Neutrophil (primary cell): ENCODE results near the gene ISM1.

ENCODE experiments used
- H3K27ac ChIP-seq: fragments of 200-600 bp; sonication (generic); 2 replicates; pipeline ENCODE4 v1.5.1; 2016; ENCODE audit warnings: mild to moderate bottlenecking, moderate library complexity
- H3K27me3 ChIP-seq: fragments of 200-600 bp; sonication (generic); 2 replicates; pipeline ENCODE4 v1.6.0; 2016; ENCODE audit warnings: mild to moderate bottlenecking
- H3K36me3 ChIP-seq: fragments of 200-600 bp; sonication (generic); 2 replicates; pipeline ENCODE4 v1.5.1; 2017
- H3K4me1 ChIP-seq, 2 experiments: fragments of 200-600 bp in 1 of 2; sonication (generic) in 1 of 2; 1 replicate in 1 of 2; 2 replicates in 1 of 2; pipeline versions ENCODE4 v1.5.1 to v1.6.1; 2013 to 2016; ENCODE audit warnings: low read depth in 1 of 2, low read length in 1 of 2, mild to moderate bottlenecking in 1 of 2, moderate library complexity in 1 of 2; ENCODE audit not compliant: control insufficient read depth in 1 of 2, insufficient read depth in 1 of 2
- H3K4me3 ChIP-seq, 2 experiments: fragments of 200-600 bp in 1 of 2; sonication (generic) in 1 of 2; 1 replicate in 1 of 2; 2 replicates in 1 of 2; pipeline ENCODE4 v1.5.1; 2013 to 2016; ENCODE audit warnings: low read depth in 1 of 2, low read length in 1 of 2, mild to moderate bottlenecking in 1 of 2, moderate library complexity in 1 of 2
- H3K9me3 ChIP-seq: fragments of 200-600 bp; sonication (generic); 2 replicates; pipeline ENCODE4 v1.5.1; 2016
- TF ChIP-seq, protein P1 (sequence below): fragments of 200-600 bp; sonication (generic); IDR thresholded peaks from 2 replicates; pipeline ENCODE4 v1.5.1; 2016; ENCODE audit warnings: antibody characterized with exemption

The ISM1 gene

DNA sequence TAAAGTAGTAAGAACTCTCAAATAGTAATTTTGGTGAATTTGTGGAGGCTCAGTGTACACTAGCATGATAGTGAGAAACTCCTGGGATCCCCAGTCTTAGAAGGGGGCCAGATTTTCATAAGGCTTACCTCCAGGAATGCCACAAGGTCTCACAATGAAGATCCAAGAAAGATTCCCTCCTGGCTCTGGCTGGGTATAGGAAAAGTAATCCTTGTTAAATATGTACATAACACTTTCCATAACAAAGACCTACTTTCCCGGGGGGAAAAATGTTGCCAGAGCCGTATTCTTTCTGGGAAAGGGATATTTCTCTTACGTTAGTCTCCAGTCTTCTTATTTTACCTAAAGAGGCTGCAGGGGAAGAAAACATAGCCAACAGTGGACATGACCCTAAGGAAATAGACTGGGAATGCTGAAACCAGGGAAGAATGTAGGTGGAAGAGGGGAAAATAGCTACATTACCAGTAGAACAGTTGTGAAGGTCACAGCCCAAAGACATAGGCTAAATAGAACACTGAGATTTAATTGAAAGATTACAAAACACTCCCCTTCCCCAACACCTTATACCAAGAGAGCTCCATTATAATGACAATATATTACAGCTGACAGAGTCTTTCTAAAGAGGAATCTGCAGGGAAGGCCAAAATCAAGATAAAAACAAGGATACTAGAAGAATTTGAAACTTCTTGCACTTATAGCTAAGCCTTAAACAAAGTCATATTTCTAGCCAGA lies 34.9 kb upstream of the ISM1 start:
- Histone ChIP-seq H3K9me3 (no peaks in the 10 kb centered on the region), H3K36me3 (no peaks in the 10 kb centered on the region), H3K27ac (no peak overlapping the region), H3K4me1 (no peaks in the 10 kb centered on the region), H3K4me3 (no peak overlapping the region), H3K27me3 (no peaks in the 10 kb centered on the region)
- TF ChIP-seq, protein P1, sequence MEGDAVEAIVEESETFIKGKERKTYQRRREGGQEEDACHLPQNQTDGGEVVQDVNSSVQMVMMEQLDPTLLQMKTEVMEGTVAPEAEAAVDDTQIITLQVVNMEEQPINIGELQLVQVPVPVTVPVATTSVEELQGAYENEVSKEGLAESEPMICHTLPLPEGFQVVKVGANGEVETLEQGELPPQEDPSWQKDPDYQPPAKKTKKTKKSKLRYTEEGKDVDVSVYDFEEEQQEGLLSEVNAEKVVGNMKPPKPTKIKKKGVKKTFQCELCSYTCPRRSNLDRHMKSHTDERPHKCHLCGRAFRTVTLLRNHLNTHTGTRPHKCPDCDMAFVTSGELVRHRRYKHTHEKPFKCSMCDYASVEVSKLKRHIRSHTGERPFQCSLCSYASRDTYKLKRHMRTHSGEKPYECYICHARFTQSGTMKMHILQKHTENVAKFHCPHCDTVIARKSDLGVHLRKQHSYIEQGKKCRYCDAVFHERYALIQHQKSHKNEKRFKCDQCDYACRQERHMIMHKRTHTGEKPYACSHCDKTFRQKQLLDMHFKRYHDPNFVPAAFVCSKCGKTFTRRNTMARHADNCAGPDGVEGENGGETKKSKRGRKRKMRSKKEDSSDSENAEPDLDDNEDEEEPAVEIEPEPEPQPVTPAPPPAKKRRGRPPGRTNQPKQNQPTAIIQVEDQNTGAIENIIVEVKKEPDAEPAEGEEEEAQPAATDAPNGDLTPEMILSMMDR: no peak

DNA sequence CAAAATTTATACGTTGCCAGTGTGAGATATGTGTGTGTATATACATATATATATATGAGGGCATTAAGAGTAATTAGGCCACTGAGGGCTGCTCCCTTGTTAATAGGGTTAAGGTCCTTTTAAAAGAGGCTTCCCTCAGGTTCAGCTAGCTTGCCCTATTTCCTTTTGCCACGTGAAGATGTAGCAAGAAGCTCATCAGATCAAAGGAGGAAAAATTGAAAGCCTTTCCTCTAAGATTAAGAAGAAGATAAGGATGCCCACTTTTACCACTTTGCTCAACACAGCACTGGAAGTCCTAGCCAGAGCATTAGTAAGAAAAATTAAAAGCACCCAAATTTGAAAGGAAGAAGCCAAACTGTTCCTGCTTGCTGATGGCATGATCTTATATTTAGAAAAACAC lies 33.2 kb upstream of the ISM1 start:
- H3K9me3 ChIP-seq: no peaks in the 10 kb centered on the region
- no peak overlapping the region for H3K4me3 ChIP-seq
- no peaks in the 10 kb centered on the region for H3K4me1 ChIP-seq
- H3K27me3 ChIP-seq: no peaks in the 10 kb centered on the region
- H3K36me3 ChIP-seq: no peaks in the 10 kb centered on the region
- no peak overlapping the region for H3K27ac ChIP-seq
- TF ChIP-seq, protein P1: no peak

DNA sequence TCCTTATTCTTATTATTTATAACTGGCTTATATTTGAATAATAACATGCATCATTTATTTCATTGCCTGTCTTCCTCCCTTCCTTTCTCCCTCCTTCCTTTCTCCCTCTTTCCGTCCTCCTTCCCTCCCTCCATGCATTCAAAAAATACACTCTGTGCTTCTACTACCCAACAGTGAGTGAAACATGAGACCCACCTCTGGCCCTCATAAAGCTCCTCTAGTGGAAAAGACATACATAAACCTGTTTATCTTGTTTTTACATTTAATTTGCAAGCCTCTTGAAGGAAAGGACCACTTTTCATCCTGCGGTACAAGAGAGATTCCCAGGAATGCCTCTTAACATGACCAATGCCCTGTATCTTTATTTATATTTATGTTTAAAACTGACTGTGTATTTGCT lies 21.8 kb upstream of the ISM1 start:
- no peaks in the 10 kb centered on the region for H3K9me3 ChIP-seq
- H3K4me1 ChIP-seq: no peaks in the 10 kb centered on the region
- H3K27me3 ChIP-seq: no peaks in the 10 kb centered on the region
- TF ChIP-seq, protein P1: no peak
- no peak overlapping the region for H3K27ac ChIP-seq
- no peaks in the 10 kb centered on the region for H3K36me3 ChIP-seq
- no peak overlapping the region for H3K4me3 ChIP-seq

DNA sequence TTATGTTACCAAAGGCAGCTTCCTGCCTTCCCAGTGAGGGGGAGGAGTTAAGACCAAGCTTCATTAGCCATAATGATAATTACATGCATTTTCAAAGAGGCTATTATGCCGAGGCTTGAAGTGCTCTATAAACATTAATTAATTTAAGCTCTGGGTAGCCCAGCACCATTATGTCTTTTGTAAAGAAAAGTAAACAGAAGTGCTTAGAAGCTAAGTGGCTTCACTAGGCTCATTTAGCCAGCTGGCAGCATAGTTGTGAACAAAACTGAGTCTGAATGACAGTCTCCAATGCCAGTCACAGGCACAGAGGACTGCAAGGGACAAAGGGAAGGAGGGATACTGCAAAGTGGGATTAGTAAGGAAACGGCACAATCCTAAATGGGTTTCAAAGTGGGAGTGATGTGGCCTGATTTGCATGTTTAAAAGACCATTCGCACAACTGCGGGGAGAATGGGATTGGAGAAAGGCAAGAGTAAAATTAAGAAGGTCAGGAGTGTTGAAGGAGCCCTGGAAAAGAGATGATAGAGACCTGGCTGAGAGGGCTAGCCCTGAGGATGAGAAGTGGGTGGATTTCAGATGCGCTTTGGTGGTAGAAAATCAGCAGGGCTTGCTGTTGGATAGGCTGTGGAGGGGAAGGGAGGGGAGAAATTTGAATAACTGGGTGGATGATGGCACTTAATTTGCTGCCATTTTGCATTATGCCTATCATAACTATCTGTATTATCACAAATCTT lies 20.1 kb upstream of the ISM1 start:
- no peak overlapping the region for H3K27ac ChIP-seq
- H3K36me3 ChIP-seq: no peaks in the 10 kb centered on the region
- no peaks in the 10 kb centered on the region for H3K4me1 ChIP-seq
- no peak overlapping the region for H3K4me3 ChIP-seq
- TF ChIP-seq, protein P1: no peak
- H3K27me3 ChIP-seq: no peaks in the 10 kb centered on the region
- H3K9me3 ChIP-seq: no peaks in the 10 kb centered on the region

DNA sequence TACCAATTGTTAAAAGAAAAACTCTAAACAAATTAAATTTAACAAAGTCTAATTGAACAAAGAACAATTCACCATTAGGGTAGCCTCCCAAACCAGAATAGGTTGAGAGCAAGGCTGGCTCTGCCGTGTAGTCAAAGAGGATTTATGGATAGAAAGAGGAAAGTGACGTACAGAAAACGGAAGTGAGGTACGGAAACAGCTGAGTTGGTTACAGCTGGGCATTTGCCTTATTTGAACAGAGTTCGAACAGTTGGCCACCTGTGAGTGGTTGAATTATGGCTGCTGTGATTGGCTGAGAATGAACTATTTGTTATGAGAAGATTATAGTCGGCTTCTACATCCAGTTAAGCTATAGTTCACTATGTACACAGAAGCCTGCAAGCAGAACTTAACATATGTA lies 18.5 kb upstream of the ISM1 start:
- Histone ChIP-seq H3K27me3 (no peaks in the 10 kb centered on the region), H3K27ac (no peak overlapping the region), H3K4me1 (no peaks in the 10 kb centered on the region), H3K36me3 (no peaks in the 10 kb centered on the region), H3K4me3 (no peak overlapping the region), H3K9me3 (no peaks in the 10 kb centered on the region)
- TF ChIP-seq, protein P1: no peak
